WI38 (cell line): ENCODE measurements around the gene PRKAR1B.

Source experiments
- H3K4me3 ChIP-seq: 2 replicates; pipeline ENCODE4 v1.5.1; 2011; ENCODE audit warnings: low read depth, mild to moderate bottlenecking, control low read depth, low read length
- CTCF ChIP-seq: IDR thresholded peaks from 2 replicates; pipeline ENCODE4 v1.5.1; 2012; ENCODE audit warnings: low read depth, mild to moderate bottlenecking, control low read depth, low read length

Gene PRKAR1B

GRCh38 chr7:668958-669357 is 58.1 kb downstream of the PRKAR1B start:
- no peak overlapping the region for H3K4me3 ChIP-seq
- no peak for TF ChIP-seq CTCF

- H3K4me3 ChIP-seq = peak overlapping the region; percentile 11
- TF ChIP-seq CTCF = no peak
Observed at GRCh38 chr7:668139-668931, 58.7 kb downstream of the PRKAR1B start.

DNA sequence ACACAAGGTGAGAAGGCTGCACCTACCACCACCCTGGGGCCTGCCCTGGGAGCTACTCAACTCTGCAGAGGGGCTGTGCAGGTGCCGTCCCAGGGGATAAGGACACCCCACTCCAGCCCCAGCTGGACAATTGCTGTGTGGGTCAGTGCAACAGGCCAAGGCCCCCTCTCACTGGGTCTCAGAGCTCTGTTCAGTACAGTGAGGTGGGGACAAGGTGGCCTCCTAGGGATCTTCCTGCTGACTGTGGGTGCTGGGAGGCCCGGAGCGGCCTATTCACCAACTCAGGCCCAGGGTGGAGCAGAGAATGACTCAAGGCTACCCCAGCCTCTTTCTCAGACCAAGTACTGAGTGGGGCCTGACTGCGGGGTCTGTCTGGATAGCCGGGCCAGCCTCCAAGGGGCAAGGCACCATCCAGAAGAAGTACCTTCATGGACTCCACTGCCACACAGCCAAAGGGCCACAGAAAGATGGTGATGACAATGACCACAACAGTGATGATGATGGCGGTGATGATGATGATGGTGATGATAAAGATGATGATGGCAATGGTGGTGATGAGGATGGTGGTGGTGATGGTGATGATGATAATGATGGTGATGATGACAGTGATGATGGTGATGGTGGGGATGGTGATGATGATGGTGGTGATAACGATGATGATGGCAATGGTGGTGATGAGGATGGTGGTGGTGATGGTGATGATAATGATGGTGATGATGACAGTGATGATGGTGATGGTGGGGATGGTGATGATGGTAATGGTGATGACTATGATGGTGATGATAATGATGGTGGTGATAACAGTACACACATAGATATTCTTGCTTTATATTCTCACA is 60.4 kb downstream of the PRKAR1B start:
- H3K4me3 ChIP-seq = no peak overlapping the region
- TF ChIP-seq CTCF = no peak

GRCh38 chr7:665736-666453 is 61.2 kb downstream of the PRKAR1B start:
- H3K4me3 ChIP-seq = no peak overlapping the region
- TF ChIP-seq CTCF = no peak

GRCh38 chr7:664997-665735 is 61.9 kb downstream of the PRKAR1B start:
- no peak for TF ChIP-seq CTCF
- no peak overlapping the region for H3K4me3 ChIP-seq

GRCh38 chr7:664402-664775 is 62.7 kb downstream of the PRKAR1B start:
- no peak overlapping the region for H3K4me3 ChIP-seq
- TF ChIP-seq CTCF = no peak
